Esophagus squamous epithelium (tissue), 4 donors: ENCODE results near the gene ABHD17A.

Experiments
- POLR2A ChIP-seq, 4 donors: fragments of 450-650 bp; IDR thresholded peaks; one replicate each; pipeline ENCODE4 v1.6.1; 2017; ENCODE audit warnings: antibody characterized with exemption in 4 of 4, mild to moderate bottlenecking in 4 of 4, moderate library complexity in 3 of 4
- TF ChIP-seq, protein P1 (sequence below), 6 experiments: fragments of 450-650 bp in 4 of 6; fragments of 200-600 bp in 2 of 6; sonication (generic) in 2 of 6; IDR thresholded peaks; one replicate each; pipeline ENCODE4 v1.5.1; 2016 to 2019; ENCODE audit warnings: antibody characterized with exemption in 6 of 6, mild to moderate bottlenecking in 4 of 6, moderate library complexity in 4 of 6

DNA sequence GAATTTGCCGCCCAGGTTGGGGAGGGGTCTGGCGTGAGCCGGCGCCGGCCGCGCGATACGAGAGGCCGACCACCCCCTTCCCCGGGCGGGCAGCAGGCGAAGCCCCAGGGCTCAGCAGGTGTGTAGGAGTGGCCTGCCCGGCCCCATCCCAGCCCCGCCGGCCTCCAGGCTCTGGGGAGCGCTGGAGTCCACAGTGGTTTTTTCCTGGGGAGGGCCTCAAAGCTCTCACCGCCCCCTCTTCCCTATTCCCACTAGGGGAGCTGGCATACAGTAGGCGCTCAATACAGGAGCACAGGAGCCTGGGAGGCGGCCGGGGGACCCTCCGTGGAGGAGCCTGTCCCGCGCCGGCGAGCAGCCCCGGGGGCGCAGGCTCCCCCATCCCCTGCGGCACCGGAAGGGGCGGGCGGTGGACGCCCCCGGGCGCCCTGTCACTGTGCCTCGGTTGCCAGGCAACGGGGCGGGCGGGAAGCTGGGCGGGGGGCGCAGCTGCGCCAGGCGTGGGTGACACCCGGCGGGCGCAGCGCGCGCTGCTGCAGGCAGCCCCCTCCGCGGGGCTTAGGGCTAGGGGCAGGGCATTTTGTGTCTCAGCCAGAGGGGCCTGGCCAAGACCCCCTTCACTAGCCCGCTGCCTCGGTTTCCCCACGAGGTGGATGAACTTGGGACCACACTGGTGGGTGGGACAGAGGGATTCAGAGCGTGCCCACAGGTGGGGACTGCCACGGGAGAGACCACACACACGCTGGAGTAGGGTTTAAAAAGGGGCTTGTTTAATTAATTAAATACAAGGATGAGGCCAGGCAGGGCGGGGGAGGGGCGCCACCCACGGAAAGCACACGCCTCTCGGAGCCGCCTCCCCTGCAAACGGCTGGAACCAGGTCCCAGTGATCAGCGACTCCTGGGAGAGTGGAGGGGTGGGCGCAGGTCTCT lies 33.4 kb downstream of the ABHD17A start:
- TF ChIP-seq, protein P1, sequence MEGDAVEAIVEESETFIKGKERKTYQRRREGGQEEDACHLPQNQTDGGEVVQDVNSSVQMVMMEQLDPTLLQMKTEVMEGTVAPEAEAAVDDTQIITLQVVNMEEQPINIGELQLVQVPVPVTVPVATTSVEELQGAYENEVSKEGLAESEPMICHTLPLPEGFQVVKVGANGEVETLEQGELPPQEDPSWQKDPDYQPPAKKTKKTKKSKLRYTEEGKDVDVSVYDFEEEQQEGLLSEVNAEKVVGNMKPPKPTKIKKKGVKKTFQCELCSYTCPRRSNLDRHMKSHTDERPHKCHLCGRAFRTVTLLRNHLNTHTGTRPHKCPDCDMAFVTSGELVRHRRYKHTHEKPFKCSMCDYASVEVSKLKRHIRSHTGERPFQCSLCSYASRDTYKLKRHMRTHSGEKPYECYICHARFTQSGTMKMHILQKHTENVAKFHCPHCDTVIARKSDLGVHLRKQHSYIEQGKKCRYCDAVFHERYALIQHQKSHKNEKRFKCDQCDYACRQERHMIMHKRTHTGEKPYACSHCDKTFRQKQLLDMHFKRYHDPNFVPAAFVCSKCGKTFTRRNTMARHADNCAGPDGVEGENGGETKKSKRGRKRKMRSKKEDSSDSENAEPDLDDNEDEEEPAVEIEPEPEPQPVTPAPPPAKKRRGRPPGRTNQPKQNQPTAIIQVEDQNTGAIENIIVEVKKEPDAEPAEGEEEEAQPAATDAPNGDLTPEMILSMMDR (IDR thresholded peaks at IDR 0.05) = no peak
- no peak for TF ChIP-seq POLR2A (IDR thresholded peaks at IDR 0.05)
